PC-9 (cell line): ENCODE data around the gene MBP. TPM values are rescaled to one million over a fixed set of nuclear protein-coding genes. Genes with fewer than 3 reads are reported as not detected.

Experiments
- BruUV-seq: library from RNA; stranded (reverse); fragments of 400-500 nt; replicated peaks from 2 replicates; lab custom pipeline; 2021; lab: Mats Ljungman, UMichigan
- CTCF ChIA-PET: fragments of 300-600 bp; sonication (Branson Sonifier 250); formaldehyde crosslinking; loops from one replicate; lab custom pipeline; 2022; ENCODE audit warnings: antibody characterized with exemption; lab: Charles Lee
- POLR2A ChIA-PET: fragments of 300-600 bp; sonication (Branson Sonifier 250); formaldehyde crosslinking; loops from one replicate; lab custom pipeline; 2022; ENCODE audit warnings: antibody characterized with exemption; ENCODE audit not compliant: unreplicated experiment; lab: Charles Lee
- DNase-seq, 2 experiments: peaks; one replicate each; pipeline versions ENCODE4 v3.0.0 to v3.0.0-alpha.2; 2015 to 2022; ENCODE audit warnings: mixed read lengths in 1 of 2
- H2AFZ ChIP-seq: fragments of 200-600 bp; sonication (generic); 2 replicates; pipeline ENCODE4 v1.8.1; 2017; ENCODE audit warnings: antibody characterized with exemption
- H3F3A ChIP-seq: fragments of 200-600 bp; sonication (generic); 2 replicates; pipeline ENCODE4 v1.8.1; 2017; ENCODE audit warnings: antibody characterized with exemption, mild to moderate bottlenecking, low read depth; ENCODE audit not compliant: insufficient read depth
- H3K27ac ChIP-seq: fragments of 200-600 bp; sonication (generic); 2 replicates; pipeline ENCODE4 v1.6.1; 2016; ENCODE audit warnings: mixed run types
- H3K27me3 ChIP-seq: fragments of 200-600 bp; sonication (generic); 2 replicates; pipeline ENCODE4 v1.6.1; 2016; ENCODE audit warnings: low read depth, mixed run types; ENCODE audit not compliant: insufficient read depth
- H3K36me3 ChIP-seq: fragments of 200-600 bp; sonication (generic); 2 replicates; pipeline ENCODE4 v1.6.1; 2016; ENCODE audit warnings: low read depth, mixed run types
- H3K4me1 ChIP-seq: fragments of 200-600 bp; sonication (generic); replicated peaks from 2 replicates; pipeline ENCODE4 v1.6.1; 2016; ENCODE audit warnings: mixed run types; ENCODE audit not compliant: insufficient read depth
- H3K4me2 ChIP-seq: fragments of 200-600 bp; sonication (generic); 2 replicates; pipeline ENCODE4 v1.6.1; 2017; ENCODE audit warnings: mixed run types
- H3K4me3 ChIP-seq: fragments of 200-600 bp; sonication (generic); 2 replicates; pipeline ENCODE4 v1.6.1; 2016; ENCODE audit warnings: mixed run types
- H3K79me2 ChIP-seq: fragments of 200-600 bp; sonication (generic); 2 replicates; pipeline ENCODE4 v1.6.1; 2017; ENCODE audit warnings: low read depth, mixed run types
- H3K9me2 ChIP-seq: fragments of 200-600 bp; sonication (generic); 2 replicates; pipeline ENCODE4 v1.8.1; 2017; ENCODE audit warnings: mild to moderate bottlenecking; ENCODE audit not compliant: insufficient read depth
- H3K9me3 ChIP-seq: fragments of 200-600 bp; sonication (generic); 2 replicates; pipeline ENCODE4 v1.8.1; 2016; ENCODE audit warnings: low read depth; ENCODE audit not compliant: insufficient read depth
- H4K20me1 ChIP-seq: fragments of 200-600 bp; sonication (generic); 2 replicates; pipeline ENCODE4 v1.8.1; 2017; ENCODE audit not compliant: insufficient read depth
- EZH2 ChIP-seq: fragments of 200-600 bp; sonication (generic); IDR thresholded peaks from 2 replicates; pipeline ENCODE4 v1.8.0; 2017; ENCODE audit warnings: antibody characterized with exemption, low read depth
- intact Hi-C: fragments of 100-400 bp; cut with micrococcal nuclease; formaldehyde crosslinking; loops from one replicate; pipeline ENCODE4 v1.10.0; 2022; ENCODE audit not compliant: unreplicated experiment
- total RNA-seq: library from RNA; stranded (reverse); gene quantifications from 2 replicates; pipeline ENCODE4 v1.2.3, GENCODE V29; 2021
- TF ChIP-seq, protein P1 (sequence below): fragments of 200-600 bp; sonication (generic); conservative IDR thresholded peaks from 2 replicates; pipeline ENCODE4 v1.6.1; 2017; ENCODE audit warnings: mixed run types, antibody characterized with exemption, mild to moderate bottlenecking, moderate library complexity

Gene MBP
- total RNA-seq, 1 experiment from 2014 or later, result 37.9 TPM

DNA sequence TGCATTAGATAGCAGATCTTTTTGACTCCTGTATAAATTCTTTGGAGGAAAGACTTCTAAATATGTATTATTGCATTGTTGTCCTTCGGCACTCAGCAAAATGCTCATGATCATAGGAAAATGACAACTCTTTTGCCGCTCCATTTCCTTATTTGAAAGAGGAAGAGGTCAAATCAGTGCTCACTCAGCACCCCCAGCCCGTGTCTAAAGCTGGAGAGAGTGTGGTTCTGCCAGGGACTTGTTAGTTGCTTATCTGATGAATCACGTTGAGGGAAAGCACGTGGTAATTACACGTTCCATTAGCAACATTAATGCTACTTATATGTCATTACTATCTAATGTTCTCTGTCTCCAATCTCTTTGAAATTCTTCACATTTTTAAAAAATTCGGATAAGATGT is 46.0 kb upstream of the MBP start:
- Histone ChIP-seq H3K4me3 (no peak overlapping the region), H3K9me3 (no peaks in the 10 kb centered on the region), H3K79me2 (no peaks in the 10 kb centered on the region), H3F3A (no peaks in the 10 kb centered on the region), H3K4me1 (no peaks in the 10 kb centered on the region), H3K27ac (no peak overlapping the region), H4K20me1 (no peaks in the 10 kb centered on the region), H2AFZ (no peak overlapping the region), H3K9me2 (no peaks in the 10 kb centered on the region), H3K4me2 (no peak overlapping the region), H3K36me3 (no peaks in the 10 kb centered on the region), H3K27me3 (no peaks in the 10 kb centered on the region; the same call in 1 of the 2 replicates)
- POLR2A ChIA-PET, result no interaction called here
- no peak for DNase-seq
- no TSS peak for BruUV-seq
- CTCF ChIA-PET, result no interaction called here
- intact Hi-C loops, result no loop called here
- TF ChIP-seq, protein P1, sequence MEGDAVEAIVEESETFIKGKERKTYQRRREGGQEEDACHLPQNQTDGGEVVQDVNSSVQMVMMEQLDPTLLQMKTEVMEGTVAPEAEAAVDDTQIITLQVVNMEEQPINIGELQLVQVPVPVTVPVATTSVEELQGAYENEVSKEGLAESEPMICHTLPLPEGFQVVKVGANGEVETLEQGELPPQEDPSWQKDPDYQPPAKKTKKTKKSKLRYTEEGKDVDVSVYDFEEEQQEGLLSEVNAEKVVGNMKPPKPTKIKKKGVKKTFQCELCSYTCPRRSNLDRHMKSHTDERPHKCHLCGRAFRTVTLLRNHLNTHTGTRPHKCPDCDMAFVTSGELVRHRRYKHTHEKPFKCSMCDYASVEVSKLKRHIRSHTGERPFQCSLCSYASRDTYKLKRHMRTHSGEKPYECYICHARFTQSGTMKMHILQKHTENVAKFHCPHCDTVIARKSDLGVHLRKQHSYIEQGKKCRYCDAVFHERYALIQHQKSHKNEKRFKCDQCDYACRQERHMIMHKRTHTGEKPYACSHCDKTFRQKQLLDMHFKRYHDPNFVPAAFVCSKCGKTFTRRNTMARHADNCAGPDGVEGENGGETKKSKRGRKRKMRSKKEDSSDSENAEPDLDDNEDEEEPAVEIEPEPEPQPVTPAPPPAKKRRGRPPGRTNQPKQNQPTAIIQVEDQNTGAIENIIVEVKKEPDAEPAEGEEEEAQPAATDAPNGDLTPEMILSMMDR, result no peak
- TF ChIP-seq EZH2, result no peak

DNA sequence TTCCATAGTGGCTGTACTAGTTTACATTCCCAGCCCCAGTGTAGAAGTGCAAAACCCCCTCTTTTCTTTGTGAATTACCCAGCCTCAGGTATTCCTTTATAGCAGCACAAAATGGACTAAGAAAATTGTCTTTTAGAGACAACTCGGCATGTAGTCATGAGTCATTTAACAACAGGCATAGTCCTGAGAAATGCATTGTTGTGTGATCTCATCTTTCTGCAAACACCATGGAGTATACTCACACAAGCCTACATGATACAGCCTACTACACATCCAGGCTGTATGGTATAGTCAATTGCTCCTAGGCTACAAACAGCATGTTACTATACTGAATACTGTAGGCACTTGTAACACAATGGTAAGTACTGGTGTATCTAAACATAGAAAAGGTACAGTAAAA is 44.4 kb upstream of the MBP start:
- Histone ChIP-seq H3F3A (no peaks in the 10 kb centered on the region), H3K27ac (no peak overlapping the region), H3K36me3 (no peaks in the 10 kb centered on the region), H2AFZ (no peak overlapping the region), H3K79me2 (no peaks in the 10 kb centered on the region), H3K4me1 (no peaks in the 10 kb centered on the region), H3K4me3 (no peak overlapping the region), H3K27me3 (no peaks in the 10 kb centered on the region; the same call in 1 of the 2 replicates), H3K9me3 (no peaks in the 10 kb centered on the region), H3K9me2 (no peaks in the 10 kb centered on the region), H3K4me2 (no peak overlapping the region), H4K20me1 (no peaks in the 10 kb centered on the region)
- CTCF ChIA-PET, result no interaction called here
- no peak for TF ChIP-seq EZH2
- TF ChIP-seq, protein P1, result no peak
- POLR2A ChIA-PET, result no interaction called here
- intact Hi-C loops, result no loop called here
- DNase-seq, result no peak
- BruUV-seq, result no TSS peak

DNA sequence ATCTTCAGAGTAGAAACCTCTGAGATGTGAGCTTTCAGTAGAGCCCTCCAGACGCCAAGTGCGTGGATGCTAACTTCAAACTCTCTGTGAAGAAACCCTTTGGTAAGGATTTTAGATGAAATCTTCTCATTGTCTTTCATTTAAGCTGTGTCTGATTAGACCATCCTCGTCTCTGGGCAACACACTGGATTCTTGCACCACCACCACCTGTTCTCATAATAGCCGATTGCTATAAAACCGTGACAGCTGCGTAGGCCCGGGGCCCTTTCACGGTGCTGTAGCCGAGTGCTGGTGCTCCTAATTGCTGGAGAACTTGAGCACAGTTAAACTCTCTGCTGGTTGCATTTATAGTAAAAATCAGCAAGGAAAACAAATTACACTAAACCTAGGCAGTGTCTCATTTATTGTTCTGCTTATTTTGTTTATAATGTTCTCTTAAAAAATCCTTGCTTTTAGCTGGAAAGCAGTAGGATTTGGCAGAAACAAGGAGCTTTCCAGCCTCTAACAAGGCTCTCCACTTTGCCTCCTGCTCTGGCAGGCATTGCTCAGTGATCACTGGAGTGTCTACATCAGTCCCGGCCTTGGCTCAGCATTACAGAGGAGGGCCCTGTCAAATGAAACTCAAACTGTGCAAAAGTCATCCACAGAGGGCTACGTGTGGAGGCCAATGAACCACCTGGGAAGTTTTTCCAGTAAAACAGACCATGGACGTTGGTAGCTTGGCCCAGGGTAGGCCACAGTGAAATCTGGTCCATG is 40.9 kb upstream of the MBP start:
- no TSS peak for BruUV-seq
- no peaks in the 10 kb centered on the region for H3K36me3 ChIP-seq
- H3K9me2 ChIP-seq, result no peaks in the 10 kb centered on the region
- no peaks in the 10 kb centered on the region for H3K4me1 ChIP-seq
- H3K9me3 ChIP-seq, result no peaks in the 10 kb centered on the region
- H3K4me2 ChIP-seq, result no peak overlapping the region
- intact Hi-C loops, result no loop called here
- no peak overlapping the region for H3K27ac ChIP-seq
- no peaks in the 10 kb centered on the region for H3F3A ChIP-seq
- peaks cover 4% of the 10 kb centered on the region; the same call in 1 of the 2 replicates for H3K27me3 ChIP-seq
- H3K79me2 ChIP-seq, result no peaks in the 10 kb centered on the region
- no peak for TF ChIP-seq EZH2
- TF ChIP-seq, protein P1, result no peak
- POLR2A ChIA-PET, result no interaction called here
- no peaks in the 10 kb centered on the region for H4K20me1 ChIP-seq
- no peak overlapping the region for H2AFZ ChIP-seq
- CTCF ChIA-PET, result no interaction called here
- no peak overlapping the region for H3K4me3 ChIP-seq
- DNase-seq, result no peak
